Sigmoid colon (tissue), 4 donors: ENCODE results near the gene EPHA7.

Experiments used
- EP300 ChIP-seq, 4 donors: sonication (generic); formaldehyde crosslinking; IDR thresholded peaks; one replicate each; pipeline ENCODE4 v1.6.1; 2017; ENCODE audit warnings: antibody characterized with exemption in 4 of 4
- POLR2A ChIP-seq, 2 donors: fragments of 450-650 bp; IDR thresholded peaks; one replicate each; pipeline ENCODE4 v1.6.1; 2016; ENCODE audit warnings: antibody characterized with exemption in 2 of 2, mild to moderate bottlenecking in 2 of 2, moderate library complexity in 2 of 2
- TF ChIP-seq, protein P1 (sequence below), 4 experiments: fragments of 450-650 bp in 3 of 4; fragments of 200-600 bp in 1 of 4; IDR thresholded peaks; one replicate each; pipeline ENCODE4 v1.5.1; 2016 to 2019; ENCODE audit warnings: antibody characterized with exemption in 4 of 4, mild to moderate bottlenecking in 3 of 4, moderate library complexity in 2 of 4

DNA sequence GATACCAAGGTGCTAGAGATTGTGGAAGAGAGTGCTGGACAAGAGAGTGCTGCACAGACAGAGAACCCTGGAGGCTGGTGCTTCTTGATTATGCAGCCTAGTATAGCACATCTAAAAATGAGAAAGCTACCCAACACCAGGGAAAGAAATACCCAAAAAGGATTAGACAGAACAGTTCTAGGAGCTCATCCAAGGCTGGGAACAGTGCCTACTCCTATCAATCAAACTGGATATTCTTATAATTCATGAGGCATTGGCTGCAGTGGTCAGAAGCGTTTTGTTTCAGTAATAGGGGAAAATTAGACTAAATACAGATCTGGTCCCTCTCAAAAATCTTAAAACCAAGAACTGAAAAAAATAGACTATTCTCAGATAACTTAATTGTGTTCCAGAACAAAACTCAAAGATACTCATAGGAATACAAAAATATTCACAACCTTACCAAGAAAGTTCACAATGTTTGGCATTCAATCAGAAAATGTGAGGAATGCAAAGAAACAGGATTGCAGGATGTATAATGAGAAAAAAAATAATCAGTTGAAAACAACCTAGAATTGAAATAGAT, 222.9 kb downstream of the EPHA7 start:
- TF ChIP-seq, protein P1, sequence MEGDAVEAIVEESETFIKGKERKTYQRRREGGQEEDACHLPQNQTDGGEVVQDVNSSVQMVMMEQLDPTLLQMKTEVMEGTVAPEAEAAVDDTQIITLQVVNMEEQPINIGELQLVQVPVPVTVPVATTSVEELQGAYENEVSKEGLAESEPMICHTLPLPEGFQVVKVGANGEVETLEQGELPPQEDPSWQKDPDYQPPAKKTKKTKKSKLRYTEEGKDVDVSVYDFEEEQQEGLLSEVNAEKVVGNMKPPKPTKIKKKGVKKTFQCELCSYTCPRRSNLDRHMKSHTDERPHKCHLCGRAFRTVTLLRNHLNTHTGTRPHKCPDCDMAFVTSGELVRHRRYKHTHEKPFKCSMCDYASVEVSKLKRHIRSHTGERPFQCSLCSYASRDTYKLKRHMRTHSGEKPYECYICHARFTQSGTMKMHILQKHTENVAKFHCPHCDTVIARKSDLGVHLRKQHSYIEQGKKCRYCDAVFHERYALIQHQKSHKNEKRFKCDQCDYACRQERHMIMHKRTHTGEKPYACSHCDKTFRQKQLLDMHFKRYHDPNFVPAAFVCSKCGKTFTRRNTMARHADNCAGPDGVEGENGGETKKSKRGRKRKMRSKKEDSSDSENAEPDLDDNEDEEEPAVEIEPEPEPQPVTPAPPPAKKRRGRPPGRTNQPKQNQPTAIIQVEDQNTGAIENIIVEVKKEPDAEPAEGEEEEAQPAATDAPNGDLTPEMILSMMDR (IDR thresholded peaks at IDR 0.05), result no peak
- no peak for TF ChIP-seq EP300 (IDR thresholded peaks at IDR 0.05)
- TF ChIP-seq POLR2A (IDR thresholded peaks at IDR 0.05), result no peak
